SU-DHL-6 (cell line): Measurements from ENCODE around the gene C17orf78.

ENCODE experiments used
- CTCF ChIP-seq: fragments of 200-600 bp; sonication (generic); IDR thresholded peaks from one replicate; pipeline ENCODE4 v1.5.1; 2017; ENCODE audit warnings: antibody characterized with exemption, mild to moderate bottlenecking, low read length, moderate library complexity; ENCODE audit not compliant: insufficient read depth, poor library complexity, severe bottlenecking
- EZH2phosphoT487 ChIP-seq: fragments of 200-600 bp; sonication (generic), shearing (Covaris generic); conservative IDR thresholded peaks from 2 replicates; pipeline ENCODE4 v1.6.1; 2018; ENCODE audit warnings: mild to moderate bottlenecking, antibody characterized with exemption, low read length, moderate library complexity, mixed read lengths

GRCh38 chr17:37373530-37374159 lies 2.1 kb upstream of the C17orf78 start:
- TF ChIP-seq CTCF (peak; percentile 98), EZH2phosphoT487 (no peak)
